ENCODE data around the gene ITGB7.
A peak's percentile ranks its signal among the peaks of the same experiment; 100 is the strongest.

The ITGB7 gene

GRCh38 chr12:53207042-53207441, at the start of gene ITGB7:
ITGB7 (minus strand) TSS chr12:53207251; CDS start chr12:53200443, 6,808 bp downstream.
- DNase-seq, result no peak

GRCh38 chr12:53255996-53256395, 48.9 kb upstream of the ITGB7 start:
- no peak for DNase-seq

GRCh38 chr12:53254816-53255545, 47.9 kb upstream of the ITGB7 start:
- no peak for DNase-seq

GRCh38 chr12:53253298-53253697, 46.2 kb upstream of the ITGB7 start:
- no peak for DNase-seq

- DNase-seq, result no peak
Observed at GRCh38 chr12:53252349-53252916, 45.4 kb upstream of the ITGB7 start.

- DNase-seq, result peak; percentile 70
Observed at GRCh38 chr12:53251477-53252348, 44.7 kb upstream of the ITGB7 start.

DNA sequence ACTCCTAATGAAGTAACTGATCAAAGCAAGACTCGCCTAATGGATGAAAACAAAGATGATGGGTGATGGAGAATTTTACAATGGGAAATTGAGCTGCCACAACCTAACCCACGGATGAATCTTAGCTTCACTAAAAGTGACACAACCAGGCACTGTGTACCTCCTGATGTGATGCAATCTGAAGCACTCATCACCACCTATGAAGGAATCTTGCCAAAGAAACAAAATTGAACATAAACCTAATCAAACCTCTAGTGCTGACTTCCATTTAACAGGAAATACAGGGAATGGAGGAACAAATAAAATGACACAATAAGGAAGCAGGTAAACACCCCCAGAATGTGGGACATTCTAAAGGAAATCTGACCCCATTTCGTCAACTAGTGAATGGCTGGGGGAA, 38.2 kb upstream of the ITGB7 start:
- DNase-seq, result no peak

- no peak for DNase-seq
Observed at GRCh38 chr12:53244337-53244736, 37.3 kb upstream of the ITGB7 start.

DNA sequence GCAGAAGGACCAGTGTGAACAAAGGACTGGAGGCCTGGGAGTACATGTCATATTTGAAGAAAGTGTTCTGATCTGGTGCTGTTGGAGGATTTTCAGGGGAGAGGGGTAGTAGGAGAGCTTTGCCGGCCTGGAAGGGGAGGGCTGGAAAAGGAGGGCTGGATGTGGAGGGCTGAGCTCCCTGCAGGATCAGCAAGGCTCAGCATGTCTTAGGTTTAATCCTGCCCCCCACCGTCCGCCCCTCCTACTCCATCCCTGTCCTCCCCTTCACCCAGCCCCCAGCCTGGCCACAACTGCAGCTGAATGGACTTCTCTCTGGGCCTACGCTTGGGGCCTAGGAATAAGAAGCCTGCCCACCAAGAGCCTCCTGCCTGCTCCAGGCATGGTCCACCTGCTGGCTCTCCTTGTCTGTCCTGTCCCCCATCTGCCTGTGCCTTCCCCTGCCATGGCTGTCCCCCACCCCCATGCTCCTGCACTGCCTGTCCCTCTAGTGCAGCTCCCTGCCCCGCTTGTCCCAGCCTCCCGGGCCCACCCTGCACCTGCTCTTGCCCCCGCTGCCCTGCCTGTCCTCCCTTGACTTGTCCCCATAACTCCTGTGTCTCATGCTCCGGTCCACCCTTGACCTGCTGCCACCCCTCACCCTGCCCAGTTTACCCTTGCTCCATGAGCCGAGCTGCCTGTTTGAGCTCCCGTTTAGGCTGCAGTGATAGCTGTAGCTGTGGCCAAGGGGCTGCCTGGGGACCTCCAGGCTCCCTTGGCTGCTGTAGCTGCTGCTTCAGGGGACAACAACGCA, 34.8 kb upstream of the ITGB7 start:
- DNase-seq, result no peak

- no peak for DNase-seq
Observed at GRCh38 chr12:53239643-53240258, 32.7 kb upstream of the ITGB7 start.

GRCh38 chr12:53236443-53237111, 29.5 kb upstream of the ITGB7 start:
- no peak for DNase-seq

GRCh38 chr12:53235742-53236442, 28.8 kb upstream of the ITGB7 start:
- no peak for DNase-seq

- no peak for DNase-seq
Observed at GRCh38 chr12:53235164-53235563, 28.1 kb upstream of the ITGB7 start.

DNA sequence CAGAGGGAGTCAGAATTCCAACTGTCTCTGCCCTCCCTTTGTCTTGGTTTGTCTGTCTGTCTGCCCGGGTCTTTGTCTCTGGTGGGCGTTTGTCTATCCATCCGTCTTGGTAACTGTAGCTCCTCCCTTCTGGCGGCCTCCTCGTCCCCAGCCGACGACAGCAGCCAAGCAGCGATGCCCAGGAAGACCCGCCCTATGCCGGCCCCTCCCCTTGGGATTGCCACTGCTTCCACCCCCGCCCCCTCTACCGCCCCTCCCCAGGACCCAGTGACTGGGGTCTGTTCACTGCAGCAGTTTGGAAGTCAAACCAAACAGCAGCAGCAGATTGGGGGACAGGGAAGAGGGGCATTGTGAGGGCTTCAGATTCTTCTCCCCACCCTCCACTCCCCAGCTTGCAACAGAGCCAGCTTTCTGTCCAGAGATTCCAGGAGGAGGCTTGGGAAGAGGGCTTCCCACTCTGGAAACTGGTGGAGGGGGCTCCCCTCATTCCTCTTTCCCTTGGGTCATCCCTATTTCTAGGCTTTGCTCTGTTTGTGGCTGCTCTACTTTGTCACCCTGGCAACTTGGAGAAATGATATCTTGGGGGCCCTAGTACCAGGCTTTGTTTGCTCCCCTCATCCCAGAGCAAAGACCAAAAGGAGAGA, 27.3 kb upstream of the ITGB7 start:
- peak; percentile 16 for DNase-seq

GRCh38 chr12:53233671-53234121, 26.6 kb upstream of the ITGB7 start:
- DNase-seq, result no peak

DNA sequence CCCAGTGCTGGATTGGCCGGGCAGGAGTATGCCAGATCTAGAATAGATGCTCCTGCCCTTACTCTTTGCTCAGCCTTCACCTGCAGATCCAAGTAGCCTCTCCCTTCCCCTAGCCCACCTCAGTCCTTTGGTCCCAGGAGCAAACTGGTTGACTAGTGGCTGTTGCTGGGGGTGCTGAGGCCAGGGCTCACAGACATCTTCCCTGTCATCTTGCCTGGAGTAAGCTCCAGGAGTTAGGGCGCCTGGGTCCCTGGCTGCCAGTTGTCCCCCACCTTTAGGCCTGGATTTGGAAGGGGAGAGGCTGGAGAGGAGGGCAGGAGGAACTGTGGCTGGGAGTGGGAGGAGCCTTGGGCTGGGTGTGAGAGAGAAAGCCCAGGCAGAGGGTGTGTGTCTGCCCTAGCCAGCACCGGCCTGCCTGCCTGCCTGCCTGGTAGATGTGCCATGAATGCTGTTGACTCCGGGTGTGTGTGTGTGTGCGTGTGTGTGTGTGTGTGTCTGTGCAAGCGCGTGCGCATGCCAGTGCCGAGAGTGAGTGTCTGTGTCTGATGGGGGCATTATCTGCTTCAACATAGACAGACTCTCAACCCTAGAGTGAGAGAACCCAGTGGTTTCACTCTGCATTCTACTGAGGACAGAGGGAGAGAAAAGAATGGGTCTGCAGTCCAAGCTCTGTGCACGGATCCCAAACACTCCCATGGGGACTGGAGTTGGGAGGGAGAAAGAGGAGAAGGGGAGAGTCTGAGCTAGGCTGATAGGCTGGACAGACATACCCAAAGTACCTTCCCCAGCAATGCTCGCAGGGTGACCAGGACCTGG, 25.8 kb upstream of the ITGB7 start:
- no peak for DNase-seq

GRCh38 chr12:53231921-53232645, 25.0 kb upstream of the ITGB7 start, which contains the start of gene RARG:
RARG (minus strand) TSS chr12:53232209; CDS start chr12:53227545, 4,664 bp downstream.
- no peak for DNase-seq

GRCh38 chr12:53231671-53231920, 24.5 kb upstream of the ITGB7 start:
- DNase-seq, result no peak
